A549 treated with ZK216348 at 1 μM for 4 hours (cell line): ENCODE results near the gene PARK7. TPM values are rescaled to one million over a fixed set of nuclear protein-coding genes. Genes with fewer than 3 reads are reported as not detected.

Experiments used
- total RNA-seq: library from RNA; stranded (reverse); fragments of 200-300 nt; extraction: Qiagen RNA extraction; gene quantifications from 5 replicates; pipeline ENCODE4 v1.2.3, GENCODE V29; 2022; ENCODE audit warnings: low read depth

Gene PARK7
- total RNA-seq: 326 to 410 TPM (median 358 TPM) in 5 replicates

GRCh38 chr1:7961216-7962013, at the start of gene PARK7:
Gene PARK7 (plus strand): TSS chr1:7961711. CDS start chr1:7962786, 1,075 bp downstream.

GRCh38 chr1:7940745-7941436, 20.6 kb upstream of the PARK7 start, which contains the start of gene TNFRSF9:
Gene TNFRSF9 (minus strand): TSS chr1:7940839. CDS start chr1:7939994, 845 bp downstream.

GRCh38 chr1:8026153-8026975, 64.9 kb downstream of the PARK7 start, which contains the start of gene ERRFI1:
Gene ERRFI1 (minus strand): TSS chr1:8026309. CDS start chr1:8015619, 10,690 bp downstream.

Other genes with a start within 250 kb of the PARK7 start
- 60.2 to 80.2 TPM (median 69.6 TPM) in 5 replicates for gene VAMP3, start 190.4 kb upstream of the PARK7 start, total RNA-seq
- gene PER3, start 177.4 kb upstream of the PARK7 start, total RNA-seq: 0.52 to 1.1 TPM (median 0.86 TPM) in 5 replicates
- not detected in 5 replicates for gene UTS2, start 108.6 kb upstream of the PARK7 start, total RNA-seq
- 1.6 to 3.6 TPM (median 3.1 TPM) in 5 replicates for gene TNFRSF9, start 20.9 kb upstream of the PARK7 start, total RNA-seq
- 124 to 192 TPM (median 172 TPM) in 5 replicates for gene ERRFI1, start 64.6 kb downstream of the PARK7 start, total RNA-seq